ENCODE data around the gene PKDREJ.

DNA sequence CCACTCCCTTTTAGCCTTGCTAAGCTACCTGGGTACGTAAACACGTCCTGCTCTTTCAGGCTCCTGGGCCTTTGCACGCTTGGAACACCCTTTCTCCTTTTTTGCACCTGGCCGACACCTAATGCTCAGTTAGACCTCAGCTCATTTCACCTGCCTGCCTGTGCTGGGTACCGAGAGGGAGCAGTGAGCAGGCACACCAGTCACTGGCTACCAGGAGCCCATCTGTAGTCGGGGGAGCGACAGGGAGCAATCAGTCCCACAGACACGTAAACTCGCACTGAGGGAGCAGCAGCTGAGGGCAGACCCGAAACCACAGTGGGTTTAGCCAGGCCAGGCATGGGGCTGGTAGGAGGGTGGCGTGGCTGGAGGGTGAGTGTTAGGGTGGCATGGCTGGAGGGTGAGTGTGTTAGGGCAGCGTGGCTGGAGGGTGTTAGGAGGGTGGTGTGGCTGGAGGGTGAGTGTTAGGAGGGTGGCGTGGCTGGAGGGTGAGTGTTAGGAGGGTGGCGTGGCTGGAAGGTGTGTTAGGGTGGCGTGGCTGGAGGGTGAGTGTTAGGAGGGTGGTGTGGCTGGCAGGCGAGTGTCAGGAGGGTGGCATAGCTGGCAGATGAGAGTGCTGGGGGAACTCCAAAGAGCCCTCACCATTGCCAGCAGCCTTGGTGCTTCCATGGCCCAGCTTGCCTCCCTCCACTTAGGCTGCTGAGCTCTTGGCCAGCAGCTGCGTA, 27.1 kb upstream of the PKDREJ start:
- TF ChIP-seq, protein P1, sequence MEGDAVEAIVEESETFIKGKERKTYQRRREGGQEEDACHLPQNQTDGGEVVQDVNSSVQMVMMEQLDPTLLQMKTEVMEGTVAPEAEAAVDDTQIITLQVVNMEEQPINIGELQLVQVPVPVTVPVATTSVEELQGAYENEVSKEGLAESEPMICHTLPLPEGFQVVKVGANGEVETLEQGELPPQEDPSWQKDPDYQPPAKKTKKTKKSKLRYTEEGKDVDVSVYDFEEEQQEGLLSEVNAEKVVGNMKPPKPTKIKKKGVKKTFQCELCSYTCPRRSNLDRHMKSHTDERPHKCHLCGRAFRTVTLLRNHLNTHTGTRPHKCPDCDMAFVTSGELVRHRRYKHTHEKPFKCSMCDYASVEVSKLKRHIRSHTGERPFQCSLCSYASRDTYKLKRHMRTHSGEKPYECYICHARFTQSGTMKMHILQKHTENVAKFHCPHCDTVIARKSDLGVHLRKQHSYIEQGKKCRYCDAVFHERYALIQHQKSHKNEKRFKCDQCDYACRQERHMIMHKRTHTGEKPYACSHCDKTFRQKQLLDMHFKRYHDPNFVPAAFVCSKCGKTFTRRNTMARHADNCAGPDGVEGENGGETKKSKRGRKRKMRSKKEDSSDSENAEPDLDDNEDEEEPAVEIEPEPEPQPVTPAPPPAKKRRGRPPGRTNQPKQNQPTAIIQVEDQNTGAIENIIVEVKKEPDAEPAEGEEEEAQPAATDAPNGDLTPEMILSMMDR (conservative IDR thresholded peaks at IDR 0.05) = no peak
- TF ChIP-seq EZH2 (IDR thresholded peaks at IDR 0.05; ENCODE audit: low read depth) = no peak
